Pancreas (tissue), 10 donors: ENCODE measurements around the gene EFNA5. TPM values are rescaled to one million over a fixed set of nuclear protein-coding genes. Genes with fewer than 3 reads are reported as not detected.

ENCODE experiments used
- ATAC-seq, 4 donors: fragments of 200-7000 bp; cut with Tn5 transposase; one replicate each; pipeline versions ENCODE4 v1.8.0 to v1.9.1; 2020; ENCODE audit warnings: mild to moderate bottlenecking in 4 of 4, moderate library complexity in 4 of 4
- DNase-seq, 6 donors: peaks; one replicate each; pipeline ENCODE4 v3.0.0-alpha.2; 2020
- FAIRE-seq: peaks from 2 replicates; lab custom pipeline; 2012; peaks lifted over from hg19 to GRCh38; lab: Jason Lieb, UNC
- H3K27ac ChIP-seq, 4 donors: fragments of 200-600 bp; sonication (generic); 1 replicate in 3 of 4; 2 replicates in 1 of 4; pipeline versions ENCODE4 v1.5.0 to v1.8.0; 2020
- H3K27me3 ChIP-seq, 4 donors: fragments of 200-600 bp; one replicate each; pipeline ENCODE4 v1.8.0; 2021
- H3K36me3 ChIP-seq, 3 donors: fragments of 200-600 bp; sonication (generic) in 1 of 3; one replicate each; pipeline versions ENCODE4 v1.5.0 to v1.8.0; 2020 to 2021
- H3K4me1 ChIP-seq, 3 donors: fragments of 200-600 bp; one replicate each; pipeline ENCODE4 v1.8.0; 2021
- H3K4me3 ChIP-seq, 4 donors: fragments of 200-600 bp; sonication (generic) in 2 of 4; one replicate each; pipeline versions ENCODE4 v1.5.0 to v1.8.0; 2020 to 2021
- H3K9me3 ChIP-seq, 4 donors: fragments of 200-600 bp; one replicate each; pipeline ENCODE4 v1.8.0; 2021
- WGBS, 2 donors: extraction: QIAGEN DNeasy Blood & Tissue Kit; methylation state at CpG; one replicate each; pipeline ENCODE4 v1.1.7; 2013; 5-methylcytosine and 5-hydroxymethylcytosine counted together
- intact Hi-C, 3 donors: fragments of 100-400 bp; cut with DNase I; formaldehyde crosslinking; loops; one replicate each; pipeline versions ENCODE4 v1.11.1 to v1.14.2; 2022
- polyA plus RNA-seq, 2 donors: library from polyadenylated mRNA; stranded (reverse); fragments of 200-250 nt; gene quantifications; one replicate each; pipeline ENCODE4 v1.2.3, GENCODE V29; 2013
- total RNA-seq, 6 donors: library from RNA; stranded (reverse); fragmentation: NEBNext Ultra II Directional in 4 of 6; extraction: Animal tissue kit (Norgen Biotek cat#: 25700) in 4 of 6; gene quantifications; one replicate each; pipeline versions ENCODE4 v1.2.1 to v1.2.4, GENCODE V29; 2021 to 2023
- TF ChIP-seq, protein P1 (sequence below), 4 donors: fragments of 200-600 bp; sonication (generic) in 3 of 4; IDR thresholded peaks; one replicate each; pipeline versions ENCODE4 v1.5.0 to v1.8.0; 2021; ENCODE audit warnings: antibody characterized with exemption in 4 of 4
- donor health status: healthy with polysubstance abuse.
- donor health status: DM: no; HTN: no; CAD: no; lungs with moderate emphysema.
- donor health status: DM: no; HTN: no; CAD: no.
- donor health status: control.
- donor health status: control.
- donor health status: Bipolar disorder and iron deficiency.
- donor health status: DM: yes; HTN: yes; CAD: no.
- donor health status: DM: no; HTN: no; CAD: no.
- donor health status: DM: no; HTN: no; CAD: no.
- donor health status: DM: yes; HTN: yes; CAD: no.

EFNA5 gene
- total and polyA plus RNA-seq, 8 donors = 0.23 to 3.8 (median 2.1) TPM

DNA sequence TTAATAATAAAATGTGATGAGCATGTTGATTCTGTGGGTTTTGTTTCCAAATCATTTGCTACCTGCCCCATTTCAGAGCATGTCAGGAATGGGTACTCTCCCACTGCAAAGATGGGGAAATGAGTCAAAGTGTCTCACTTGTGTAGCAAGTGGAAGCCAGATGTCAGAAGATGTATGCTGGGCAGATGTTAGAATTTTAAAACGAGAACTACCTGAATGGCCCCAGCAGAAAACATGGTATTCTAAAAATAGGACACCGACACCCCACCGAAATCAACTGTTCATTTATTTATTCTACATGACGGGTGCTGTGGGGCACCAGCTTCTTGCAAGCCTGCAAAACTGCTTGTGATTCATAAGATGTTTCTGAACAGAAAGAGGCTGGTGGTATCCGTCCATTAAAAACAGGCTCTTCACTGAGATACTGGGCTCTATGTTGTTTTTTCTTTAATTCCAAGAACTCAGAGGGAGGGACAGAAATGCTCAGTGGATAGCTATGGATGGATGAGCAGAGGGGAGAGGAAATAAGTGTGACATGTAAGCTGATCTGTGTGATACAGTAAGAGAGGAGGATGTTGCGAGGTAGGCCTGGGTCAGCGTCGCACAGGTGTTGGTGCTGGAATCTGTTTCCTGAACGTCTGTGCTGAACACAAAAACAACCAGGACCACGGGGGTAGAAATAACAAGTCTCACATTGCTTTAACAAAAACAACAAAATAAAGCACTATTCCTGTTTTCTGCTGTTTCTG, 157.2 kb downstream of the EFNA5 start:
- TF ChIP-seq, protein P1, sequence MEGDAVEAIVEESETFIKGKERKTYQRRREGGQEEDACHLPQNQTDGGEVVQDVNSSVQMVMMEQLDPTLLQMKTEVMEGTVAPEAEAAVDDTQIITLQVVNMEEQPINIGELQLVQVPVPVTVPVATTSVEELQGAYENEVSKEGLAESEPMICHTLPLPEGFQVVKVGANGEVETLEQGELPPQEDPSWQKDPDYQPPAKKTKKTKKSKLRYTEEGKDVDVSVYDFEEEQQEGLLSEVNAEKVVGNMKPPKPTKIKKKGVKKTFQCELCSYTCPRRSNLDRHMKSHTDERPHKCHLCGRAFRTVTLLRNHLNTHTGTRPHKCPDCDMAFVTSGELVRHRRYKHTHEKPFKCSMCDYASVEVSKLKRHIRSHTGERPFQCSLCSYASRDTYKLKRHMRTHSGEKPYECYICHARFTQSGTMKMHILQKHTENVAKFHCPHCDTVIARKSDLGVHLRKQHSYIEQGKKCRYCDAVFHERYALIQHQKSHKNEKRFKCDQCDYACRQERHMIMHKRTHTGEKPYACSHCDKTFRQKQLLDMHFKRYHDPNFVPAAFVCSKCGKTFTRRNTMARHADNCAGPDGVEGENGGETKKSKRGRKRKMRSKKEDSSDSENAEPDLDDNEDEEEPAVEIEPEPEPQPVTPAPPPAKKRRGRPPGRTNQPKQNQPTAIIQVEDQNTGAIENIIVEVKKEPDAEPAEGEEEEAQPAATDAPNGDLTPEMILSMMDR (IDR thresholded peaks at IDR 0.05) = no peak
- intact Hi-C loops = no loop called here
- Histone ChIP-seq H3K27ac (no peak overlapping the region), H3K36me3 (no peaks in the 10 kb centered on the region), H3K9me3 (no peaks in the 10 kb centered on the region), H3K4me1 (no peaks in the 10 kb centered on the region), H3K4me3 (no peak overlapping the region), H3K27me3 (no peaks in the 10 kb centered on the region)
- DNase-seq = no peak
- 74% methylated on average over 10 of the region's 10 CpGs for WGBS, 2 donors
- peak in 1 of 4 donors; percentile 25 for ATAC-seq
- FAIRE-seq = no peak

DNA sequence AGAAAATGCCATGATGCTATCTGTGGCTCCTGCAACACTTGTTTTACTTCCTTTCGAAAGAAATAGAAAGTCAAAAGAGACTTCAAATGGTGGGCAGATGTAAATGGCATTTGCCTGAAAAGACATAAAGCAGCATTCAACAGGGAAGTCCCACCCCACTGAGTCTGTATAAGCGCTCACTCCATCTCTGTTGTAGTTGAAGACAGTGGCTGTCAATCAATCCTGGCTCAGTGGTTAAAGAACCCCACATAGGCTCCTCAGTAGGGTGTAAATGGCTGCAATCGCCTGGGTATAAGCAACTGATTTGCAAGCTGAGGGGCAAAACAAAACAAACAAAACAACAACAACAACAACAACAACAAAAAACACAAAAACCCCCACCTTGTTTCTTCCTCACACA, 158.7 kb downstream of the EFNA5 start:
- Histone ChIP-seq H3K4me1 (no peaks in the 10 kb centered on the region), H3K27me3 (no peaks in the 10 kb centered on the region), H3K9me3 (no peaks in the 10 kb centered on the region), H3K4me3 (no peak overlapping the region), H3K27ac (no peak overlapping the region), H3K36me3 (no peaks in the 10 kb centered on the region)
- TF ChIP-seq, protein P1 (IDR thresholded peaks at IDR 0.05) = no peak
- intact Hi-C loops = no loop called here
- DNase-seq (no peak), ATAC-seq (no peak), FAIRE-seq (no peak)
- WGBS, 2 donors = 94 to 95% methylated on average over 3 of the region's 3 CpGs

DNA sequence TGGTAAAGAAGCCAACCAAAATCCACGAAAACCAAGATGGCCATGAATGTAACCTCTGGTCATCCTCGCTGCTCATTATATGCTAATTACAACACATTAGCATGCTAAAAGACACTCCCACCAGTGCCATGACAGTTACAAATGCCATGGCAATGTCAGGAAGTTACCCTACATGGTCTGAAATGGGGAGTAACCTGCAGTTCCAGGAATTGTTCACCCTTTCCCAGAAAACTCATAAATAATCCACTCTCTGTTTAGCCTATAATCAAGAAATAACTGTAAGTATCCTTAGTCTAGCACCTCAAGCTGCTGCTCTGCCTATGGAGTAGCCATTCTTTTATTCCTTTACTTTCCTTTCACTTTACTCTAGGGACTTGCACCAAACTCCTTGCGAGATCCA, 160.6 kb downstream of the EFNA5 start:
- intact Hi-C loops = no loop called here
- Histone ChIP-seq H3K4me1 (peaks cover 7 to 13% (median 7%) of the 10 kb centered on the region in 3 donors), H3K27me3 (no peaks in the 10 kb centered on the region), H3K9me3 (no peaks in the 10 kb centered on the region), H3K36me3 (no peaks in the 10 kb centered on the region), H3K4me3 (no peak overlapping the region), H3K27ac (no peak overlapping the region)
- TF ChIP-seq, protein P1 (IDR thresholded peaks at IDR 0.05) = no peak
- DNase-seq = no peak
- WGBS, 2 donors = 81 to 85% methylated on average over 3 of the region's 3 CpGs
- no peak for ATAC-seq
- FAIRE-seq = no peak

DNA sequence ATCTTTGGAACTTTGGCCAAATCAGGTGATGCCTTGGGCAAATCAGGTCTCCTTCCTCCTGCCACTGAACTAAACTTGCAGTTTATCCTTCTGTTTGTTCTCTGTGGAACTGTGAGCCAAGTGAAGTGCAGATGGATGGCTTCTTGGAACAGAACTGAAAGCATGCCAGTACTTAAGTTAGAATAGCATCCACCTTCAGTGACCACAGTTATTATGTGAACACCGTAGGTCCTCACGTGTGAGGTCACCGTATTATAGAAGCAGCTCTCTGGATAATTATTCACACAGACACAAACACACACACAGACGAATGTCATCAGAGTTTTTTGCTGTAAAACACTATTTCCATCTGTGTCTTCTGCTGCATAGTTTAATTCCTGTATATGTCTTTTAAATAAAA, 162.6 kb downstream of the EFNA5 start:
- intact Hi-C loops = no loop called here
- ATAC-seq = no peak
- Histone ChIP-seq H3K27me3 (no peaks in the 10 kb centered on the region), H3K9me3 (no peaks in the 10 kb centered on the region), H3K4me3 (no peak overlapping the region), H3K4me1 (peaks cover 7 to 13% (median 7%) of the 10 kb centered on the region in 3 donors), H3K36me3 (no peaks in the 10 kb centered on the region), H3K27ac (no peak overlapping the region)
- FAIRE-seq = no peak
- DNase-seq = no peak
- TF ChIP-seq, protein P1 (IDR thresholded peaks at IDR 0.05) = no peak
- 73 to 83% methylated on average over 4 of the region's 4 CpGs for WGBS, 2 donors
